ENCODE results near the gene KIAA1217.

KIAA1217 gene

DNA sequence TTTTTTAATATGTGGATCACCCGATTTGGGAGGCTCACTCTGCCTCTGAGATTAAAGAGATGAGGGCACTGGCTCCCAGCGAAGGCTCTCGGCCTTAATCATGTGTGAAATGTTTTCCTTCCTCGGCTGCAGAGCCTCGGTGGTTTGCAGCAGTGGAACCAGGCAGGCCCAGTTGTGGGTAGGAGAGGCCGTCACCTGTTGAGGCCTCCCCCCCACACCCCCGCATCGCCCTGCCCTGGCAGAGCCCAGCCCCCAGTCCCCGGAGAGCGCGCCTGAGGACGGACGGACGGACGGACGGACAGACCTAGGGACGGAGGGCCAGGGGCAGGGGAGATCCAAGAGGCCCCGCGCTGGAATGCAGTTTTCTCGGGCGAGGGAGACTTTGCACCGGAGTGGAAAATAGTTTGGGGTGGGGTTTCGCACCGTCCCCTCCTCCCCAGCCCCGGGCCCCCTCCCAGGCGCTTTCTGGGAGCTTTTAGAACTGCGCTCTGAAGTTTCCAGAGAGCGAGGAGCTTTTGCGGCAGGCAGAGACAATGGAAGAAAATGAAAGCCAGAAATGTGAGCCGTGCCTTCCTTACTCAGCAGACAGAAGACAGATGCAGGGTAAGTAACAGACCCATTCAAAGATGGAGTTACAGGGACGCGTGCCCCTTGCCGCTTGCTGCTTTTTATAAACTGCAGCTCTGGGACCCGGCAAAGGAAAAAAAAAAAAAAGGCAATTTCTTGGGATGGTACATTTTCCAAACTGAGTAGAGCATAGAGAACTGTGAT, at the start of gene KIAA1217:
TSS of gene KIAA1217 (plus strand) at position 478 of the 771 bp plus-strand sequence. CDS start at position 534, 56 bp downstream.
- DNase-seq, result no peak

- DNase-seq, result no peak
Measured at GRCh38 chr10:24162206-24162985, 46.5 kb upstream of the KIAA1217 start.

DNA sequence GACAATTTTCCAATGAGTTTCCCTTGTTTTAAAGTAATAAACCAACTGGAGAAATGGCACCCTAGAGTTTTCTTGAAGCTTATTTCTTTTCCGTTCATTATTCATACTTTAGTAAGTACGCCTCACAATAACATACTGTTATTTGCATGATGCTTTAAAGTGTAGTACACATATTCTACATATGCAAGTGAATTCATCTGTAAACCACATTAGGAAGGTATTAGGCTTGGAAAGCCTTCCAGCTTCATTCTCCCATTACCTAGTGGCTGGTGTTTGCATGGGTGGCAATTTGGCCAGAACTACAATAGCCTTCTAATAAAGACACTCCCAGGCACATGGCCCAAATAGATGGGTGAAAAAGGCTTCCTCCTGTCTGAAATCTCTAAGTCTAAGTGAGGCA, 45.5 kb upstream of the KIAA1217 start:
- DNase-seq, result no peak

DNA sequence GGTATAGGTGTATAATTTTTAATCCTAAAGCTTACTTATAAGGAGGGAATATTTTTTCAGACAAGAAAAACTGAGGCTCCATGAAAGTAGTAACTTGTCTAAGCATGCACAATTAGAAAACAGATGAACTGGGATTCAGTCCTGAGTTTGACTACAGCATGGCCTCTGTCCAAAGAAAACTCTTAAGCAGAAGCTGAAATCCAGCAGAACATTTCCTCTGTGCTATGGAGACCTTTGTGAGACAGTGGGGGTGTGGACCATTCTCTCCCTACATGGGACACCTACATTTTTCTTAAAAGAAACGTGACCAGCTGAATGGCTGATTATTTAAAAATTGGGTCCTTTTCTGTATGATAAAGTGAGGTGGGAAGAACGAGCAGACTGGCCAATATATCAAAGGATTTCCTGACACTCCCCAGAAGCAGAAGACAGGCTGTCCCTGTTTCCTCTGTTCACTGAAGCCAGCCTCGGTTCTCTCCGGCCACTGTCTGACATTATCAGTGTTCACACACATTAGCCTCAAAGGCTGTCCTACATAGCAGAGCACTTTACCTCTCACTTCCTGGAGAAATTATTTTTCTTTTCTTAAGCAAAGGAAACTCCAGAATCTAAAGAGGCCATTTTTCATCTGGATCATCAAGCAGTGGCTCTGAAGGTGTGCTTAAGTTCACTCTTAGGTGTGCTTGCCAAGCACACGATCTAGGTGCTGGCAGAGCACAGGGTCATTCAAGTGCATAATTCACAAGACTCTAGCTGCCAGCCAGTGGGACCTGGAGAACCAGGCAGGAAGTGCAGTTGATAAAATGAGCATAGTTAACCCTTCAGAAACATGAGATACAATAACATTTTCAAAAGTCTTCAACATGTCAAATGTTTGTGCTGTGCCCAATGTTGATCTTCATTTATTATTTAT, 40.4 kb upstream of the KIAA1217 start:
- no peak for DNase-seq

DNA sequence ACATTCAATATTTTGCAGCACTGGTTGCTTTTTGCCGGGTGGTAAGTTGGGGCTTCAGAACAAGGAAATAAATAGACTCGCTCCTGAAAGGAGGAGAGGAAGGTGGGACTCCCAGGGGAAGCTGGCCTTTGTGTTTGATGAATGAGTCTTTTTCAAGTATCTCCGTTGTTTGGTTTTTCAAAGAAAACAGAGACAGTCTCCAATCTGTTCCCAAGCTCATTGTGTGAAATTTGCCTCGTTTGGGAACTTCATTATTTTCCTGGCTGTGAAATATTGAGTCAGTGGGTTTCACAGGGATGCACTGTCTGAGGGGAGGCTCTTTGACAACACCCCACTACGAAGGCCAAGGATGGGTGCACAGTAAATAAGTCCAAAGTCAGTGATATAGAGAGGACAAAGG, 38.7 kb upstream of the KIAA1217 start:
- no peak for DNase-seq

GRCh38 chr10:24172909-24173308, 36.0 kb upstream of the KIAA1217 start:
- DNase-seq, result no peak

GRCh38 chr10:24174014-24174413, 34.9 kb upstream of the KIAA1217 start:
- no peak for DNase-seq

DNA sequence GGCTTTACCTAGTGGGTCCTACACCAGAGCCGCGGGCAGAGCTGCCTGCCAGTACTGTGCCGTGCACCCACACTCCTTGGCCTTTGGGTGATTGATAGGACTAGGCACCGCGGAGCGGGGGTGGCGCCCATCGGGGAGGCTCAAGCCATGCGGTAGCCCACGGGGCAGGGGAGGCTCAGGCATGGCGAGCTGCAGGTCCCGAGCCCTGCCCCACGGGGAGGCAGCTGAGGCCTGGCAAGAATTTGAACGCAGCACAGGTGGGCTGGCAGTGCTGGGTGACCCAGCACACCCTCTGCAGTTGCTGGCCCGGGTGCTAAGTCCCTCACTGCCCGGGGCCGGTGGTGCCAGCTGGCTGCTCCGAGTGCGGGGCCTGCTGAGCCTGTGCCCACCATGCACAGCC, 32.3 kb upstream of the KIAA1217 start:
- DNase-seq, result no peak

GRCh38 chr10:24177636-24178035, 31.3 kb upstream of the KIAA1217 start:
- no peak for DNase-seq

DNA sequence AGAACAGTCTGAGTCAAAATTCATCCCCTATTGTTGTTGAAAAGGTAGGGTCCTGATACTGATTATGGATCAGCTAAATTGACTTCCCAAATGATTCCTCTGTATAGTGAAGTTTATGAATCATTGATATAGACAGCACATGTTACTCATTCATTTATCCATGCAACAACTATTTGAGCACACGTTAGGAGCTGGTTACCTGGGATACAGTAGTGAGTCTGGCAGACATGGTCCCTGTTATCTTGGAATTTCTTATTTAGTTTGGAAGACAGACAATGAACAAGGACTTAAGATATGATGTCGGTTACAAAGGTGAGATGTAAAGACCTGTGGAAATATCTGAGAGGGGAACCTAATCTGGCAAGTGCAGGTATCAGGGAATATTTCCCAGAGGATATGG, 28.0 kb upstream of the KIAA1217 start:
- DNase-seq, result no peak

- no peak for DNase-seq
Measured at GRCh38 chr10:24184455-24184854, 24.5 kb upstream of the KIAA1217 start.

- DNase-seq, result no peak
Measured at GRCh38 chr10:24193330-24193729, 15.6 kb upstream of the KIAA1217 start.

GRCh38 chr10:24197263-24197662, 11.7 kb upstream of the KIAA1217 start:
- no peak for DNase-seq

DNA sequence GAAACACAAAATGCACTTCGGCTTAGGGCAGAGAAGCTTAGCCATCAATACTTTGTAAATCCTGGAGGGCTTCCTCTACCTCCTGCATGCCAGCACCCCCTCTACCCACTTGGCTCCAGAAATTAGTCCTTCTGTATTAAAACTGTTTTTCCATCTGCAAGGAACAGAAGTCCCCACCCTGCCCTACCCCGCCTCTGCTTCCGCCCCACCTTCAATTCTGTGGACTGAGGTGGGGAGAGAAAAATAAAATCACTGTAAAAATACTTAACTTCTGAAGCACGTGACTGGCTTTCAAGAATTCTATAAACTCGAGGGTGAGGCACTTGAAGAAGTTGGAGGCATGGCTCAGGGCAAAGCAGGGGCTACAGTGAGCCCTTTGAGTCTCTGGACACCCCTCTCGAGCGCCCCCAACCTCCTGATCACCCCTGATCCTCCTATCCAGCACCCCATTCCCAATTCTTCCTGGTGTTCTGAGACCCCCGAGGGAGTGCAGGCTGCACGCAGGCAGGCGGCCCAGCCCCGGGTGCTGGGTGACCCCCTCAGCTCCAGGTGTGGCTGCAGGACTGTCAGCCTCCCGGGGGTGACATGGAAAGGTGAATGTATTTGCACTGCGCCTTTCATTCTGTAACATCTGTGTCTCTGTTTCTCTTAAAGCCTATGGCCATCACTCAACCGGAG, 7.3 kb upstream of the KIAA1217 start:
- no peak for DNase-seq

DNA sequence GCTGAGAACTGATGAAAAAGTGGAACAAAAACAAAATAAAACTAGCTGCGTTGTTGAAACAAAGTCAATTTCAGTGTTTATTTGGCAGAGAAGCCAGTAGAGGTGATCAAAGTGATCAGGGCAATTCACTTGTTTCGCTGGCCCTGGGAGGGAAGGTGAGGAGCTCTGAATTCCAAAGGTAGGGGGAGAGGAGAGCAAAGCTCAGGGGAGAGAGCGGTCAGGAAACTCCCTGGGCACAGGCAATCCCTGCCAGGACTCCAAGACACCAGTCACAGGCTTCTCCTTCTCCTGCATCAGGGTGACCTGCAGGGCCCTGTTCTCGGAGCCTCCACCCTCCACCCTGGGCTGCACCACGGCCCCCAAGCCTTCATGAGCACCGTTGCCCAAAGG, 6.8 kb upstream of the KIAA1217 start:
- no peak for DNase-seq

- DNase-seq, result no peak
Measured at GRCh38 chr10:24205821-24206220, 3.1 kb upstream of the KIAA1217 start.

DNA sequence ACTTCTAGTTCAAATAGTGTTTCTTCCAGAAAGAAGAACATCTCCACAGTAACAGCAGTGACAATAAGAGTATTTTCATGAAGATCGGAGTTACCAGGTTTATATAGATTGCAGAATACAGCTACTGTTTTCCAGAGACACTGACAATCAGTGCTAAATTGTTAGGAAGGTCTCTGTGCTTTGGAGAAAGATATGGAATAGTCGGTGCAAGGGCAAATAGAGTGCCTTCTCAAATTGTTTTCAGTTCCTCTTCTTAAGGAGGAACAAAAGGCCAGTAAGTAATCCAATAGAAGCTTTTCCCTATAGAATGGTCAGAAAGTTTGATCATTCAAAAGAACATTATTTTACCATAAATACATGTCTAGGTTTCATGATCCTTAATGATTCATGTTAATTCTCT, 2.6 kb upstream of the KIAA1217 start:
- DNase-seq, result no peak

- no peak for DNase-seq
Measured at GRCh38 chr10:24206926-24207325, 2.0 kb upstream of the KIAA1217 start.

- no peak for DNase-seq
Measured at GRCh38 chr10:24207341-24207740, 1.6 kb upstream of the KIAA1217 start.

GRCh38 chr10:24207781-24208611, 942 bp upstream of the KIAA1217 start:
- no peak for DNase-seq

DNA sequence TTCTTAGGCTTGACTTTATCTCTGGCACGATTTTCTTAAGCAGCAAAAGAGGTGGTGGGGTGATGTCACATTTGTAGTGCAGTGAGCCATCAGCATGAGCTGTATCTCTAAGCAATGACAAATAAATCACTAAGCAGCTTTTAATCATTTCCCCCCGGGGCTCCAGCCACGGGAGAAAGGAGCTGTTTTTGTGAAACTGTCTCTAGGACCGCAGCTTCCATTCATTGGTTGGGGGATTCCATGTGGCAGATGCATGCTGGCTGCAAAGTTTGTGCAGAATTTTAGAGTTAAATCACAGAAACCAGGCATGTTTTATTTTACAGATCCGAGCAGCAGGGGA, 464 bp downstream of the KIAA1217 start:
- no peak for DNase-seq

- DNase-seq, result no peak
Measured at GRCh38 chr10:24209946-24210491, 1.1 kb downstream of the KIAA1217 start.
